Superior temporal gyrus (tissue), 1 donor: ENCODE measurements around the gene KCNN1.
A peak's percentile ranks its signal among the peaks of the same experiment; 100 is the strongest.

Experiments
- DNase-seq: peaks from one replicate; pipeline ENCODE4 v3.0.0-alpha.2; 2016; ENCODE audit errors: extremely low spot score

The KCNN1 gene

GRCh38 chr19:17947815-17948513 lies 18.9 kb upstream of the KCNN1 start:
- peak; percentile 90 for DNase-seq

- no peak for DNase-seq
Measured at GRCh38 chr19:17948514-17948900, 18.4 kb upstream of the KCNN1 start.

DNA sequence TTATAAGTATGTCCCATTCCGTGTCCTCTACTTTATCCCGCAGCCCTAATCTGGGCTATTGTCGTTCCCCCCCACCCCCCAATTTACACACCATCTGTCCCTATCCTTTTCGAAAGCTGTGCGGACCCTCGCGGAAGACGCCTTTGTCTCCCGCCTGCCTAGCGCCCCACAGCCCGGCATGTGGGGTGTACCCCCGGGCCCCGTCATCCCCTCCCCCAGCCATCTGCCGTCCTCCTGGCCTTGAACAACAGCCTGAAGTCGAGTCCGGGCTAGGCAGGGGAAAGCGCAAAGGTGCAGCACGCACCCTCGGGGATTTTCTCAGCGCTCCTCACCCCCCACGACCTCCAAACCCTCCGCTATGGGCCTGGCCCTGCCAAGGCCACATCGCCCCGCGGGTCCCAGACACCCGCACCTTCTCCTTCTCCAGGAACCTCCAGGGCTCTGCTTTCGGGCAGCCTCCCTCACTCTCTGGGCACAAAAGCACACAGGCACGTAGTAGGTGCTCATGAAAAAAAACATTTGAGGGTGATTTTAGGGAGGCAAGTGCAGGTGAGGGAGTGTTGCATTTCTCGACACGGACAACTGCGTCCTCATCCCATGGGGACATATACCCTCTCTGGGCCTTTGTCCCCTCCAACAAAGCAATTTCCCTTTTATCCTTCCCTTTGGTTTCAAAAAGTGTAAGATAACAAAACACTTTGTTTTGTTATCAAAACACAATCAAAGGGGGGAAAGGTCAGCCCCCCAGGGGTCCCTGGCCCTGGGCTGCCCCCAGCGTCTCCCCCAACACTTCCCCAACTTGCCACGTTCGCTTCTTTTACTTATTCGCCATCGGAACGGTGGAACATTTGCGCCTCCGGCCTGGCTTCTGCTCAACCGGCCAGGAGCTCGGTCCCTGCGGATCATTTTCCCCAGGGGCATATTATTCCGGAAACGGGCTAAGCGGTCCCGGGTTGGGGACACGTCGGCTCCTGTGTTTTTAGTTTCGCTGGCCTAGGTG lies 17.7 kb upstream of the KCNN1 start:
- DNase-seq: no peak

GRCh38 chr19:17949956-17950309 lies 17.0 kb upstream of the KCNN1 start:
- no peak for DNase-seq

- DNase-seq: no peak
Measured at GRCh38 chr19:17950310-17951156, 16.4 kb upstream of the KCNN1 start.

DNA sequence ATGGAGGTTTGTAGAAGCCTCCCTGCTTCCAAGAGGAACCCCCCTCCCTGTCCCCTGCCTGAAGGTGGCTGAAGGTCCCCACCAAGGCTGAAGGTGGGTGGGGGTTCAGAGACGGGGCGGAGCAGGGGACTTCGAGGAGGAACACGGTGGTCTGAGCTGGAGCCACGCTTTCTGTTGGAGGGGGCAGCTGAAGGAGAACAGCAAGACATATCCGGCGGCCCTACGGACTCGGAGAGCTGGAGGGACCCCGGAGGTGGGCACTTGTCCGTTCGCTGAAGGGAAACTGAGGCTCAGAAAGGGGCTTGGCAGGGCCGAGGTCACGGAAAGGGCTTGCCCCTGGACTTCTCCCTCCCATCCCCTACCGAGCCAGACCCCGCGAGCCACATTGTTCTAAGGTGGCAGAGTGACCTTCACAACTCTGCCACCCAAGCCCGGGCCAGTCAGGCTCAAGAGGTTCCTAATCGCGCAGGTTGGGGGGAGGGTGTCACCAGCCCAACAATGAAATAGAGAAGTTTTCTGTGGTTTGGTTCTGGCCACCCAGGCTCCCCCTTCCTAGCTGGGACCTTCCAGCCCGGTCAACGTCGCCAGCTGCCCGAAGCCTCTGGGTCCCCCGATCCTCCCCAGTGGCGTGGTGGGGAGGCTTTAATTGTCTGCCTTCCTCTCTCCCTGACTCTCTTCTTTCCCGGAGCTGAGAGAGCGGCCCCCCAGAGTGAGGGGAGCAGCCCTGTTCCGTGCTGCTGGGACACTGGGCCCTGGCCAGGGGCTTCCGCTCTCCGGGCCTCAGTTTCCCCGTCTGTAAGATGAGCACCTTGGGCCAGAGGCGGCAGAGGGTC lies 15.5 kb upstream of the KCNN1 start:
- DNase-seq: no peak

- DNase-seq: no peak
Measured at GRCh38 chr19:17951990-17952976, 14.6 kb upstream of the KCNN1 start.

GRCh38 chr19:17953316-17953801 lies 13.5 kb upstream of the KCNN1 start:
- DNase-seq: no peak

DNA sequence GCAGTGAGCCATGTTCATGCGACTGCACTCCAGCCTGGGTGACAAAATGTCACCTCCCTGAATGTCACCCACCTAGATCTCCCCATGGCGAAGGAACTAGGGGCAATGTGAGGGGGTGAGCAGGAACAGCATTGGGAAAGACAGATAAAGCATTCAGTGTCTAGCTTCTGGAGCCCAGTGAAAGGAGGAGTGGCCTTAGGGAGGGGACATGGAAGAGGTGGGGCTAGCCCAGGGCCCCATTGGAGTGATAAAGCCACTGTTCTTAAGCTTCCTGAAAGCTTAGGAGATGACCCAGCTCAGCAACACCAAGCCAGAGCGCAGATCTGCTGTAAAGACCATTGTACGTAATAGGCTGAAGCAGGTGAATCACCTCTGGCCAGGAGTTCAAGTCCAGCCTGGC lies 13.0 kb upstream of the KCNN1 start:
- no peak for DNase-seq

DNA sequence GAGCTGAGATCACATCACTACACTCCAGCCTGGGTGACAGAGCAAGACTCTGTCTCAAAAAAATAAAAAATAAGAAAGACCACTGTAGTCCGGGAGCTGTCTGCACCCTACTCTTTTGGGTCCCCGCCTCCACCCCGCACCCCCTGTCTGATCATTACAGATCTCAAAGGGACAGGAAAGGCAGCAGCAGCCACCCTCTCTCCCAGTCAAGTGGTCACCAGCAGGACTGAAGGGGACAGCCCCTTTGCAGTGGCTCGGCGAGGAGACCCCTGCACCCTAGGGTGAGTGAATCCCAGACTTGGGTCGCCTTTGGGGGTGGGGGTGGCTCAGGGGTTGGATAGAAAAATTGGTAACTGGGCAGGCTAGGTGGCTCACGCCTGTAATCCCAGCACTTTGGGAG lies 12.5 kb upstream of the KCNN1 start:
- DNase-seq: no peak

DNA sequence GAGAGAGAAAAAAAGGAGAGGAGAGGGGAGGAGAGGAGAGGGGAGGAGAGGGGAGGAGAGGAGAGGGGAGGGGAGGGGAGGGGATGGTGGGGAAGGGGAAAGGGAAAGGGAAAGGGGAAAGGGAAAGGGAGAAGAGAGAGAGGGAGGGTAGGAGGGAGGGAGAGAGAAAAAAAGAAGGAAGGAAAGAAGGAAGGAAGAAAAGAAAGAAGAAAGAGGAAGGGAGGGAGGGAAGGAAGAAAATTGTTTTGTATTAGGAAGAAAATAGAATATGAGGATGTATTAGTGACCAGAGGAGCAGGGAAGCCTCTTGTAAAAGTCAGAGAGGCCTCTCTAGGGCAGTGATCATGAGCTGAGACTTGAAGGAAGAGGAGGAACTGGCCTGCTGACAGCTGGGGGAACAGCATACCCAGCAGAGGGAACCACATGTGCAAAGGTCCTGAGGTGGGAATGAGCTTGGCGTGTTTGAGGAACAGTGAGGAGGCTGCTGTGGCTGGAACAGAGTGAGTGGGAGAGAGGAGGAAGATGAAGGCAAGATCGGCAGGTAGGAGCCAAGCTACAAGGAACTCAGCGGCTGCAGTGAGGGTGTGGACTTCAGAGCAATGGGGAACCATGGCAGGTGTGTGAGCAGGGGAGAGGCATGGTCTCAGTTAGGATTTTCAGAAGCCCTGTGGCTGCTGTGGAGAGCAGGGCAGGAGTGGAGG lies 9.6 kb upstream of the KCNN1 start:
- DNase-seq: no peak

GRCh38 chr19:17957885-17958284 lies 9.0 kb upstream of the KCNN1 start:
- DNase-seq: no peak

DNA sequence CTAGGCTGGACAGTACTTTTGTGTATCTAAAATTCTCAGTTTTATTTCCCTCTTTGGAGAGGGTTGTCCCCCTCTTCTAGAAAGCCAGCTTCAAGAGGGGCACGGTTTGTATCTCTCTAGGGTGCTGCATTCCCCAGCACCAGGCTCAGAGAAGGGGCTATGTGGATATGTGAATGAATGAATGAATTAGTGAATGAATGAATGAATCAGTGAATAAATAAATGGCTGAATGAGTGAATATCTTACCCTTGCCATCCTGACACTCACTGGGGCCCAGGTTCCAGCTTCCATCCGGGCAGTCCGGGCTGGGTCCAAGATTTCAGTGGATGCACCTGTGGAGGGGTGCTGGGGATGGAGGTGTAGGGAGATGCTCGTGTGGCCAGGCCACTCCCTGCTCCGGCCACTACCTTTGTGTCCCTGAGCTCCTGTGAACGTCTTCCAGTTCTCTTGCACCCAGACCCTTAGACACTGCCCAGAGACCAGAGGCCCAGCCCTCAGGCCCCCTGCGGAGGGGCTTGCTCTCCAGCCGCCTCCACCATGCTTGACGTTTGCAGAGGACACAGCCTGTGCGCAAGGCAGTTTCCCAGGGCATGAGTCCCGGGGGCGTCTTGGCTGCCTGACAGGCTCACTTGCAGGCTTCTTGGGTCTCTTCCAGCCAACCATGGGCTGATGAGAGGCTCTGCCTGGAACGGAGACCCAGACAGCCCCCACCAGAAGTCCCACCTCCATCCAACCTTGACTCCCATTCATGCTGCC lies 2.8 kb upstream of the KCNN1 start:
- no peak for DNase-seq

DNA sequence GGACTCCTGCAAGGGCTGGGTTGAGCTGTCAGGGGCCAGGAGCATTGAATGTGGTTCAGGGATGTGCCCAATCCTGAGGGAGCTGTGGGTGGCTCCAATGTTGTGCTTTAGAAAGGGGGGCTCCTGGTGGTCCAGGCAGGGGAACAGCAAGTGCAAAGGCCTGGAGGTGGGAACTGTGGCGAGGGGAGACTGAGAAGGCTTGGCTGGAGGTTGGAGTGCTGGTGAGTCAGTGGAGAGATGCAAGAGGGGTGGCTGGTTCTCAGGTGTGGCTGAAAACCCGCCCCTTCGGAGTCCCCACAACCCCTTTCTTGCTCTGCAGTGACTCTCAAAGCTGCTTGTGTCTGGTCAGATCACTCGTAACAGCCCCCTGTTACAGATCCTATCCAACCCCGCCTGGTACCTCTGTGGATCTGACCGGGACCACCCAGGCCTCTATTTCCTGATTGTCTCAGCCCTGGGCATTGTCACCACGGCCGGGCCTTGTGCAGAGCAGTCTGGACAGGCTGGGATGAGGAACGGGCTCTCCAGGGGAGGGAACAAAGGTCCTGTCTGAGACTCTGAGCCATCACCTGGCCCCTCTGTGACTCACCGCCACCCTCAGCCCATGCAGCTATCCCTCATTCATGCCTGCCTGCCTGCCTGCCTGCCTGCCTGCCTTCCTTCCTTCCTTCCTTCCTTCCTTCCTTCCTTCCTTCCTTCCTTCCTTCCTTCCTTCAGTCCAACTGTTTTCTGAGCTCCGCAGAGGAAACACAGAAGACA lies 1.4 kb upstream of the KCNN1 start:
- DNase-seq: no peak

DNA sequence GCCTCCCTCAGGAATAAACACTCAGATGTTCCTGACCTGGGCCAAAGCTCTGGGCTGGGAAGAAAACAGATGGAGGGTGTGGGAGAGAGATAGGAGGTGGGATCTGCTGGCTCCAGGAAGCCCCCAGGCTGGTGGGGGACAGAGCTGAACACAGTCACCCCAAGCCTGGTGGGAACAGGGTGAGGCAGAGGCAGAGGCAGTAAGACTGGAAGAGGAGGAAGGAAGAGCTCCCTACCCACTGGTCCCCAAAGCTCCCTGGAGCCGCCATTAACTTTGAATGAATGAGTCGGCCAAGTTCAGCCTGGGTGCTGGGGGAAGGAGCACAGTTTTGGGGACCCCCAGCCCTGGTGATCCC lies 801 bp upstream of the KCNN1 start:
- no peak for DNase-seq

DNA sequence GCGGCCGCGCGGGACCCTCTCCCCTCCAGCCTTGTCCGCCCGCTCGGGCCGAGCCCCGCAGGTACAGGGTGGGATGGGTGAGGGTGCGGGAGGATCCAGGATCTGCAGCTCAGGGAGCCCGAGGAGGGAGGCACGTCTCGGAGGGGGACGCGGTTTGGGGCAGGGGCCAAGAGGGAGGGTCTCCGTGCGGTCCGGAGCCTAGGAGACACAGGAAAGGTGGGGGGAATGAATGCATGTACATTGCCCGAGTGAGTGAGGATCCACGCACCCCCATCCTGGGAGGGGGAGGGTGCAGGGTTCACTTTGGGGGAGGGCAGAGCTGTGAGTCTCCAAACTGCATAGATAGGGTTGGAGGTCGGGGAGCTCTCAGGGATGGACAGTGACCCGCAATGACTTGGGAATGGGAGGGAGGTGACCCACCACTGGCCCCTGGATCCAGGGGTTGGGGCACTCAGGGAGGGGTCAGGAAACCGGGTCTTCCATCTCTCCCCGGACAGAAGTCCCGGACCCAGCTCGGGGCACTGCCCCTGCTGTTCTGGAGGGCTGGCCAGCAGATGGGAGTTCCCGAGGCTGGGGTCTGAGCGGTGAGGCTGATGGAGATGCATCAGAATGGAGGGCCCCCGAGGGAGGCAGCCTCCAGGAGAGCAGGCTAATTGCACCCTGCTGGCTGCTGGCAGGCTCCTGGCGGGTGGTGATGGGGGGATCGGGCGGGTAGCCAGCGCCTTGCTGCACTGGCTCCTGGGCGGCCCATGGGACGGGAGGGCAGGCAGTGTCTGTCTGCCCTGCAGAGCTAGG lies 547 bp downstream of the KCNN1 start:
- no peak for DNase-seq

GRCh38 chr19:17968362-17968761 lies 1.5 kb downstream of the KCNN1 start:
- no peak for DNase-seq
